ENCODE measurements around the gene PLEKHG3. TPM values are rescaled to one million over a fixed set of nuclear protein-coding genes. Genes with fewer than 3 reads are reported as not detected.

The PLEKHG3 gene
- total and polyA plus RNA-seq, 2 donors (not counting 1 experiment from before 2014, with no cell fraction given): 0.17 to 3.0 TPM

DNA sequence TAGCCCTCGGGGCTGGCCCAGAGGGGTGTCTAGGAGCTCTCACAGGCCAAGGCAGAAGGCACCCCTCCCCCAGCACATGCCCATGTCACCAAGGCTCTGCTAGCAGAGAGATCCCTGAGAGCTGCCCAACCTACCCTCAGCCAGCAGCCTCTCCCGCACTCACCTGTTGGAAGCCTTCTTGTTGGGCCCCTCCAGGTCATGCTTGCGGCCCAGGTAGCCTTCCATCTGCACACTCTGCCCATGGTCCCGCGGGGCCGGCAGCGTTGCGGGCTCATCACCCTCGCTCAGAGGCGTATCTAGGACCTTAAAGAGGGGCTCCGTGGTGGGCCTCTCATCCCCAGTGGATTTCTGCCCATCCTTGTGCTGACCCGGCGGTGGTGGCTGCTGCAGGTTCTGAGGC, 49.1 kb downstream of the PLEKHG3 start:
- Histone ChIP-seq H3K79me2 (ENCODE audit: control insufficient read depth, insufficient read depth, low read length) (no peaks in the 10 kb centered on the region), H2AFZ (ENCODE audit: low read length) (no peak overlapping the region), H3K27ac (ENCODE audit: insufficient read depth, low read length) (no peak overlapping the region), H3K9me3 (ENCODE audit: control insufficient read depth, insufficient read depth, low read depth, low read length) (no peaks in the 10 kb centered on the region), H3K27me3 (ENCODE audit: control insufficient read depth, insufficient read depth, low read length) (peaks cover 9% of the 10 kb centered on the region), H4K20me1 (ENCODE audit: control insufficient read depth, extremely low read depth, insufficient read depth, low read length) (no peaks in the 10 kb centered on the region), H3K36me3 (ENCODE audit: control insufficient read depth, insufficient read depth, low read length) (no peaks in the 10 kb centered on the region), H3K4me3 (replicated peaks in 1 of 4; ENCODE audit: control extremely low read depth in 1 of 4, insufficient read depth in 1 of 4, low read depth in 3 of 4, low read length in 4 of 4) (no peak overlapping the region), H3K4me2 (ENCODE audit: extremely low read depth, insufficient read depth, low read length) (no peak overlapping the region), H3K9ac (ENCODE audit: insufficient read depth, low read length) (no peak overlapping the region), H3K4me1 (ENCODE audit: control insufficient read depth, extremely low read depth, insufficient read depth, low read length) (peaks cover 7% of the 10 kb centered on the region)
- TF ChIP-seq, protein P1, sequence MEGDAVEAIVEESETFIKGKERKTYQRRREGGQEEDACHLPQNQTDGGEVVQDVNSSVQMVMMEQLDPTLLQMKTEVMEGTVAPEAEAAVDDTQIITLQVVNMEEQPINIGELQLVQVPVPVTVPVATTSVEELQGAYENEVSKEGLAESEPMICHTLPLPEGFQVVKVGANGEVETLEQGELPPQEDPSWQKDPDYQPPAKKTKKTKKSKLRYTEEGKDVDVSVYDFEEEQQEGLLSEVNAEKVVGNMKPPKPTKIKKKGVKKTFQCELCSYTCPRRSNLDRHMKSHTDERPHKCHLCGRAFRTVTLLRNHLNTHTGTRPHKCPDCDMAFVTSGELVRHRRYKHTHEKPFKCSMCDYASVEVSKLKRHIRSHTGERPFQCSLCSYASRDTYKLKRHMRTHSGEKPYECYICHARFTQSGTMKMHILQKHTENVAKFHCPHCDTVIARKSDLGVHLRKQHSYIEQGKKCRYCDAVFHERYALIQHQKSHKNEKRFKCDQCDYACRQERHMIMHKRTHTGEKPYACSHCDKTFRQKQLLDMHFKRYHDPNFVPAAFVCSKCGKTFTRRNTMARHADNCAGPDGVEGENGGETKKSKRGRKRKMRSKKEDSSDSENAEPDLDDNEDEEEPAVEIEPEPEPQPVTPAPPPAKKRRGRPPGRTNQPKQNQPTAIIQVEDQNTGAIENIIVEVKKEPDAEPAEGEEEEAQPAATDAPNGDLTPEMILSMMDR (conservative IDR thresholded peaks at IDR 0.05 in 1 of 2, IDR thresholded peaks at IDR 0.05 in 1 of 2; ENCODE audit: low read depth in 1 of 2, low read length in 2 of 2): no peak
- TF ChIP-seq EZH2 (IDR thresholded peaks at IDR 0.05; ENCODE audit: low read length, missing control alignments): no peak
- no peak for DNase-seq (ENCODE audit: low read depth in 2 of 2)

DNA sequence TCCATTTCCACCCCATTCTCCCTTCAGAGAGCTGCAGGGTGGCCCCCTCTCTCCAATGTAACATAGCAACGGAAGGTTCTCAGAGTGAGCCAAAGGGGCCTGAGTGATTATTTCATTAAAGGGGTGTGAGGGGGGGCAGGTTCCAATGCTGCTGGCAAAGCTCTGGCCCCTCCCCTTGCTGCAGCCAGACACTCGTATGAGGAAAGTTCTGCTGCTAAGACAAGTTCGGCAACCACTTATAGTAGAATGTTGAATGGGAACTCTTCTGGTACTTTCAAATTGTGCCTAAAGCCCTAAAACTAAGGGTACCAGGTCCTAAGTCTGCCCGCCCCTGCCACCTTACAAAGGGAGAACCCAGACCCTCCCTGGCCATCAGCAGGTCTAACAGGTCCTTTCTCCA, 49.8 kb downstream of the PLEKHG3 start:
- Histone ChIP-seq H3K9me3 (ENCODE audit: control insufficient read depth, insufficient read depth, low read depth, low read length) (no peaks in the 10 kb centered on the region), H3K4me2 (ENCODE audit: extremely low read depth, insufficient read depth, low read length) (no peak overlapping the region), H4K20me1 (ENCODE audit: control insufficient read depth, extremely low read depth, insufficient read depth, low read length) (no peaks in the 10 kb centered on the region), H2AFZ (ENCODE audit: low read length) (no peak overlapping the region), H3K4me1 (ENCODE audit: control insufficient read depth, extremely low read depth, insufficient read depth, low read length) (peaks cover 10% of the 10 kb centered on the region), H3K36me3 (ENCODE audit: control insufficient read depth, insufficient read depth, low read length) (no peaks in the 10 kb centered on the region), H3K9ac (ENCODE audit: insufficient read depth, low read length) (no peak overlapping the region), H3K27me3 (ENCODE audit: control insufficient read depth, insufficient read depth, low read length) (peaks cover 9% of the 10 kb centered on the region), H3K27ac (ENCODE audit: insufficient read depth, low read length) (no peak overlapping the region), H3K4me3 (replicated peaks in 1 of 4; ENCODE audit: control extremely low read depth in 1 of 4, insufficient read depth in 1 of 4, low read depth in 3 of 4, low read length in 4 of 4) (no peak overlapping the region), H3K79me2 (ENCODE audit: control insufficient read depth, insufficient read depth, low read length) (no peaks in the 10 kb centered on the region)
- TF ChIP-seq EZH2 (IDR thresholded peaks at IDR 0.05; ENCODE audit: low read length, missing control alignments): no peak
- TF ChIP-seq, protein P1 (conservative IDR thresholded peaks at IDR 0.05 in 1 of 2, IDR thresholded peaks at IDR 0.05 in 1 of 2; ENCODE audit: low read depth in 1 of 2, low read length in 2 of 2): no peak
- no peak for DNase-seq (ENCODE audit: low read depth in 2 of 2)

DNA sequence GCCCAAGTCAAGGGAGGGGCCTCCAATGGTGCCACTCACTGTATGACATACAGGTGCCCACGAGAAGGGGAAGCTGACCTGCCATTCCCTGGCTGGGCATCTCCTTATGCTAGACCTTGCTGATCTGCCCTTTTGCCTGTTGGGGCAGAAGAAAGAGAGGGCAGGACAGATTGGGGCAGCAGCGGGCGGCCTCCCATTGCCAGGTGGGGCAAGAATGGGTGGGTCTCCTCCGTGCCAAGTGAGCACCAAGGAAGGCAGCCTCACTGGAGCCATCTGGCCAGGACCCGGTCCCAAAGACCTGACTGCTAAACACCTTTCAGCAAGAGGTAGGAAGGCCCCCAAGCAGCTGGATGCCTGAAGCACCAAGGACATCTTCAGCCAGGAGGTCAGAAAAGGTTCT, 50.5 kb downstream of the PLEKHG3 start:
- Histone ChIP-seq H2AFZ (ENCODE audit: low read length) (no peak overlapping the region), H3K9ac (ENCODE audit: insufficient read depth, low read length) (no peak overlapping the region), H3K27ac (ENCODE audit: insufficient read depth, low read length) (no peak overlapping the region), H4K20me1 (ENCODE audit: control insufficient read depth, extremely low read depth, insufficient read depth, low read length) (no peaks in the 10 kb centered on the region), H3K79me2 (ENCODE audit: control insufficient read depth, insufficient read depth, low read length) (no peaks in the 10 kb centered on the region), H3K4me1 (ENCODE audit: control insufficient read depth, extremely low read depth, insufficient read depth, low read length) (peaks cover 13% of the 10 kb centered on the region), H3K4me3 (replicated peaks in 1 of 4; ENCODE audit: control extremely low read depth in 1 of 4, insufficient read depth in 1 of 4, low read depth in 3 of 4, low read length in 4 of 4) (no peak overlapping the region), H3K9me3 (ENCODE audit: control insufficient read depth, insufficient read depth, low read depth, low read length) (no peaks in the 10 kb centered on the region), H3K4me2 (ENCODE audit: extremely low read depth, insufficient read depth, low read length) (no peak overlapping the region), H3K36me3 (ENCODE audit: control insufficient read depth, insufficient read depth, low read length) (no peaks in the 10 kb centered on the region), H3K27me3 (ENCODE audit: control insufficient read depth, insufficient read depth, low read length) (peaks cover 9% of the 10 kb centered on the region)
- TF ChIP-seq, protein P1 (conservative IDR thresholded peaks at IDR 0.05 in 1 of 2, IDR thresholded peaks at IDR 0.05 in 1 of 2; ENCODE audit: low read depth in 1 of 2, low read length in 2 of 2): no peak
- TF ChIP-seq EZH2 (IDR thresholded peaks at IDR 0.05; ENCODE audit: low read length, missing control alignments): no peak
- no peak for DNase-seq (ENCODE audit: low read depth in 2 of 2)

Measured in fibroblast of lung (primary cell).